ENCODE measurements around the gene RBX1. TPM values are rescaled to one million over a fixed set of nuclear protein-coding genes. Genes with fewer than 3 reads are reported as not detected.
A peak's percentile ranks its signal among the peaks of the same experiment; 100 is the strongest.

The RBX1 gene
- total and polyA plus RNA-seq, 2 of the 8 experiments (the other 6 are each of a cell fraction or from before 2014, with no cell fraction given) = 76.5 to 119 TPM

GRCh38 chr22:40950962-40951794 is at the start of gene RBX1 (continued):
- TF ChIP-seq RBBP5 (IDR thresholded peaks at IDR 0.05; ENCODE audit: borderline replicate concordance, low read depth, low read length) (0 out of 2 replicates have a peak, but pooled peaks have one; percentile 24), JUN (IDR thresholded peaks at IDR 0.05; ENCODE audit: low read depth, low read length) (no peak), YY1 (IDR thresholded peaks at IDR 0.05; ENCODE audit: low read depth, low read length) (peak; percentile 98), CBX8 (IDR thresholded peaks at IDR 0.05; ENCODE audit: borderline replicate concordance, low read depth, low read length) (no peak), TBP (IDR thresholded peaks at IDR 0.05; ENCODE audit: low read depth, low read length) (peak; percentile 90), SRF (IDR thresholded peaks at IDR 0.05; ENCODE audit: low read depth, low read length) (no peak), E2F6 (IDR thresholded peaks at IDR 0.05) (no peak), HDAC2 (IDR thresholded peaks at IDR 0.05; ENCODE audit: borderline replicate concordance in 1 of 2, low read depth in 2 of 2, low read length in 2 of 2) (no peak; a peak in 1 of 4 replicates), SP1 (IDR thresholded peaks at IDR 0.05; ENCODE audit: low read depth, low read length) (peak; percentile 97), PHF8 (conservative IDR thresholded peaks at IDR 0.05; ENCODE audit: low read depth, low read length) (peak; percentile 96), EP300 (IDR thresholded peaks at IDR 0.05; ENCODE audit: borderline replicate concordance in 1 of 2, low read depth in 2 of 2, low read length in 2 of 2) (no peak), CHD2 (IDR thresholded peaks at IDR 0.05; ENCODE audit: low read length) (peak; percentile 77), GTF2F1 (IDR thresholded peaks at IDR 0.05; ENCODE audit: borderline replicate concordance, low read depth, low read length) (no peak), USF2 (IDR thresholded peaks at IDR 0.05; ENCODE audit: low read length) (peak; percentile 85), CREB1 (IDR thresholded peaks at IDR 0.05) (peak; percentile 57; the same call in 1 of the 2 replicates), RNF2 (IDR thresholded peaks at IDR 0.05; ENCODE audit: borderline replicate concordance, low read depth, low read length, missing control alignments, poor library complexity, severe bottlenecking) (no peak), TAF7 (optimal IDR thresholded peaks at IDR 0.05; ENCODE audit: borderline replicate concordance, low read depth, low read length) (peak; percentile 91), SP2 (IDR thresholded peaks at IDR 0.05; ENCODE audit: low read length) (peak; percentile 72), ATF2 (IDR thresholded peaks at IDR 0.05; ENCODE audit: low read length) (no peak), SP4 (IDR thresholded peaks at IDR 0.05; ENCODE audit: low read length) (no peak; the same call in 1 of the 2 replicates)
